Right atrium auricular region (tissue), 2 donors: ENCODE measurements around the gene CAPN1. TPM values are rescaled to one million over a fixed set of nuclear protein-coding genes. Genes with fewer than 3 reads are reported as not detected.

Source experiments
- DNase-seq: peaks from one replicate; pipeline ENCODE4 v3.0.0-alpha.2; 2019; ENCODE audit warnings: low spot score
- H3K27ac ChIP-seq, 2 donors: fragments of 200-600 bp; sonication (generic); 1 replicate in 1 of 2; 2 replicates in 1 of 2; pipeline ENCODE4 v1.5.1; 2016 to 2019
- H3K27me3 ChIP-seq, 2 donors: fragments of 200-600 bp; sonication (generic); one replicate each; pipeline versions ENCODE4 v1.5.1 to v1.6.0; 2017 to 2019
- H3K36me3 ChIP-seq: fragments of 200-600 bp; sonication (generic); one replicate; pipeline ENCODE4 v1.5.1; 2016
- H3K4me1 ChIP-seq, 2 donors: fragments of 200-600 bp; sonication (generic); one replicate each; pipeline versions ENCODE4 v1.5.1 to v1.6.0; 2017 to 2019
- H3K4me3 ChIP-seq, 2 donors: fragments of 200-600 bp; sonication (generic); 1 replicate in 1 of 2; 2 replicates in 1 of 2; pipeline ENCODE4 v1.5.1; 2017 to 2019; ENCODE audit warnings: mild to moderate bottlenecking in 1 of 2, moderate library complexity in 1 of 2
- H3K9me3 ChIP-seq, 2 donors: fragments of 200-600 bp; sonication (generic); one replicate each; pipeline ENCODE4 v1.5.1; 2019
- CTCF ChIP-seq, 2 donors: fragments of 200-600 bp; sonication (generic); IDR thresholded peaks; one replicate each; pipeline ENCODE4 v1.5.1; 2019; ENCODE audit warnings: antibody characterized with exemption in 2 of 2
- total RNA-seq, 2 donors: library from RNA; depleted of rRNA; stranded (reverse); fragments of >200 nt; gene quantifications; one replicate each; pipeline ENCODE4 v1.1.0, GENCODE V29; 2016

The CAPN1 gene
- total RNA-seq, 2 donors from 2014 or later, result 89.9 to 93.0 TPM

DNA sequence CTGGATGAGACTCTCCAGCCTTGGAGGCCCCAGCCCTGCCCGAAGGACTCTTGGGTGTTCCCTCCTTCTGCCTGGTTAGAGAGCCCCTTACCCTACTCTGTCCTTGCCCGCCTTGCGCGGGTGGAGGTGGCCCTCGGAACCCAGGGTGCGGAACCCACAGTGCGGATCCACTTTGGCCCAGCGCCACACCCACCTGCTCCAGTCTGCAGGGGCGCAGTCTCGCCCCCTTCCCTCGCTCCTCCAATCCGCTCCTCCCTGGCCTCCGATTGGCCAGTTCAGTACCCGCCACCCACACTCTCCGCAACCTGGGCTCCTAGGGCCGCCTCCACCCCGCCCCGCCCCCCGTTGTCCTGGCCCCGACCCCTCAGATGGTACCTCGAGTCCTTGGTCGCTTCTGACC, 2.4 kb downstream of the CAPN1 start:
- no peaks in the 10 kb centered on the region for H3K27me3 ChIP-seq
- H3K36me3 ChIP-seq, result peaks cover 35% of the 10 kb centered on the region
- no peak for DNase-seq
- no peak overlapping the region for H3K4me3 ChIP-seq
- no peak overlapping the region for H3K27ac ChIP-seq
- peaks cover 0 to 23% of the 10 kb centered on the region in 2 donors for H3K4me1 ChIP-seq
- TF ChIP-seq CTCF (IDR thresholded peaks at IDR 0.05), result no peak
- no peaks in the 10 kb centered on the region for H3K9me3 ChIP-seq

GRCh38 chr11:65185171-65185570, 3.4 kb downstream of the CAPN1 start:
- Histone ChIP-seq H3K27me3 (no peaks in the 10 kb centered on the region), H3K36me3 (peaks cover 45% of the 10 kb centered on the region), H3K27ac (no peak overlapping the region), H3K4me3 (no peak overlapping the region), H3K4me1 (peaks cover 0 to 23% of the 10 kb centered on the region in 2 donors), H3K9me3 (no peaks in the 10 kb centered on the region)
- TF ChIP-seq CTCF (IDR thresholded peaks at IDR 0.05), result no peak
- no peak for DNase-seq

GRCh38 chr11:65185869-65186341, 4.2 kb downstream of the CAPN1 start:
- no peak for DNase-seq
- no peaks in the 10 kb centered on the region for H3K27me3 ChIP-seq
- peaks cover 50% of the 10 kb centered on the region for H3K36me3 ChIP-seq
- H3K27ac ChIP-seq, result no peak overlapping the region
- no peaks in the 10 kb centered on the region for H3K9me3 ChIP-seq
- peaks cover 0 to 18% of the 10 kb centered on the region in 2 donors for H3K4me1 ChIP-seq
- no peak overlapping the region for H3K4me3 ChIP-seq
- TF ChIP-seq CTCF (IDR thresholded peaks at IDR 0.05), result no peak

DNA sequence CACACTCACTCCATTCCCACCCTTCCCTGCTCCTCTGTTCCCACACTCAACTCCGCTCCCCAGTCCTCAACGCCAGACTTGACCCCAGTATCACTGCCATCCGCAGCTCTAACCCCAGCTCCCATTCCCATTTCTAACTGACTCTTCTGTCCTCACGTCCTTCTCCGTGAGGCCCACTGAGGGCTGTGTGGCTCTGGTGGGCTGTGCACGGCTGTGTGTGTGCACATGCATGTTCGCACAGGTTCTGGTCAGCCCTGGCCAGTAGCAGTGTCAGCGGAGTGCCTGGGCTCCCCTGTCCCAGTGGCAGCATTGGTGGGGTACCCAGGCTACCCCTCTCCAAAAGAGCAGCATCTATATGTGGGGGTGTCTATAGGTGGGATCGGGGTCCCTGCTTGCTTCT, 5.0 kb downstream of the CAPN1 start:
- Histone ChIP-seq H3K4me3 (no peak overlapping the region), H3K9me3 (no peaks in the 10 kb centered on the region), H3K4me1 (peaks cover 0 to 17% of the 10 kb centered on the region in 2 donors), H3K36me3 (peaks cover 58% of the 10 kb centered on the region), H3K27me3 (no peaks in the 10 kb centered on the region), H3K27ac (no peak overlapping the region)
- no peak for TF ChIP-seq CTCF (IDR thresholded peaks at IDR 0.05)
- no peak for DNase-seq

DNA sequence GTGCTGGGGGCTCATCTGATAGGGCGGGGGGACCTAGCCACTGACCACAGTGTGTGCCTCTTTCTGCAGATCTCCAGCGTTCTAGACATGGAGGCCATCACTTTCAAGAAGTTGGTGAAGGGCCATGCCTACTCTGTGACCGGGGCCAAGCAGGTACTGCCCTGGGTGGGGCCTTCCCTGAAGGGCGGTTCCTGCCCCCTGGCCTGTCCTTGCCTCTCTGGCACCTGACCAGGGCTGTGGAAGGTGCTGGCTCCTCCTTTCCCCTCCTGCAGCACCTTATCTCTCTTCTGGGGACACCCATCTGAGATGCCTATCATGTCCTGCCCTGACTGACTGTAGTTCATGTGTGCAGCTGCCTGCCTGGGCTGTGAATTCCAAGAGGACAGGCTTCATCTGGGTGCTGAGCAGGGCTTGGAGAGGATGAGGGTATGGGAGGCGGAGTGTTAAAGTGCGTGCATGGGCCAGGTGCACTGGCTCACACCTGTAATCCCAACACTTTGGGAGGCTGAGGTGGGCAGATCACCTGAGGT, 5.5 kb downstream of the CAPN1 start:
- H3K4me1 ChIP-seq, result peaks cover 0 to 14% of the 10 kb centered on the region in 2 donors

More for the DNA sequence above, 5.5 kb downstream of the CAPN1 start:
- TF ChIP-seq CTCF (IDR thresholded peaks at IDR 0.05), result no peak
- H3K27me3 ChIP-seq, result no peaks in the 10 kb centered on the region
- peaks cover 63% of the 10 kb centered on the region for H3K36me3 ChIP-seq
- H3K27ac ChIP-seq, result no peak overlapping the region
- no peak overlapping the region for H3K4me3 ChIP-seq
- H3K9me3 ChIP-seq, result no peaks in the 10 kb centered on the region
- DNase-seq, result no peak
